AG09309 (cell line): ENCODE results near the gene IL1R2.
"Not testable (repeated sequence)": the region's sequence is repeated elsewhere in the genome, so short reads cannot be mapped to it uniquely, and the experiment has no call there.

Experiments
- DNase-seq: peaks from one replicate; pipeline ENCODE4 v3.0.0-alpha.2; 2010; ENCODE audit warnings: low read depth
- H3K4me3 ChIP-seq: 2 replicates; pipeline ENCODE4 v1.5.1; 2011; ENCODE audit warnings: mild to moderate bottlenecking, low read depth, low read length, moderate library complexity; ENCODE audit not compliant: control insufficient read depth
- CTCF ChIP-seq: IDR thresholded peaks from 2 replicates; pipeline ENCODE4 v1.5.1; 2011; ENCODE audit warnings: mild to moderate bottlenecking, low read depth, low read length, inconsistent platforms; ENCODE audit not compliant: insufficient read depth, control insufficient read depth; ENCODE audit errors: missing control alignments

IL1R2 gene

GRCh38 chr2:102000813-102001766 is 9.3 kb downstream of the IL1R2 start:
- no peak for DNase-seq
- no peak overlapping the region for H3K4me3 ChIP-seq
- TF ChIP-seq CTCF, result no peak

DNA sequence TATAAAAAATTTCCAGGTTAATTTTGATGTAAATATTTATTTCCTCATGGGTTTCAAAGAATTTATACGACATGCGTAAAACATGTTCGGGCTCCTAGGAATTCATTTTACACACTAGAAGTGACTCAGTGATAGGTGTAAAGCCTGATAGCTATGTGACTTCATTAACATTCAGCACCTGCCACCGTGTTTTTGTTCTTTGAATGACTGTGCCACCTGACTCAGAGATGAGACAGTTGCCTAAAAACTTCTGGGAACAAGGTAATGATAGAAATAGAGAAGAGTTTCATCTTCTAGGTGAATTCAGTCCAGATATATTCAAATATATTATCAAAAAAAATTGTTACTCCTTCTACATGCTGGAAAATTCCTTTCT is 10.0 kb downstream of the IL1R2 start:
- no peak for TF ChIP-seq CTCF
- DNase-seq, result no peak
- H3K4me3 ChIP-seq, result no peak overlapping the region

- DNase-seq, result no peak
- TF ChIP-seq CTCF, result no peak
- H3K4me3 ChIP-seq, result no peak overlapping the region
These were observed 10.5 kb downstream of the IL1R2 start for GRCh38 chr2:102002228-102002627.

DNA sequence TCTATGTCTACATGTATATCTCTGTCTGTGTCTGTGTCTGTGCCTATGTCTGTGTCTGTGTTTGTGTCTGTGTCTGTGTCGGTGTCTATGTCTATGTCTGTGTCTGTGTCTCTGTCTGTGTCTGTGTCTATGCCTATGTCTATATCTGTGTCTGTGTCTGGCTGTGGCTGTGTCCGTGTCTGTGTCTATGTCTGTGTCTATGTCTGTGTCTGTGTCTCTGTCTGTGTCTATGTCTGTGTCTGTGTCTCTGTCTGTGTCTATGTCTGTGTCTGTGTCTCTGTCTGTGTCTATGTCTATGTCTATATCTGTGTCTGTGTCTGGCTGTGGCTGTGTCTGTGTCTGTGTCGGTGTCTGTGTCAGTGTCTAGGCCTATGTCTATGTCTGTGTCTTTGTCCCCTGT is 11.1 kb downstream of the IL1R2 start:
- DNase-seq, H3K4me3 ChIP-seq: not testable (repeated sequence)

GRCh38 chr2:102003696-102004095 is 11.9 kb downstream of the IL1R2 start:
- no peak for DNase-seq
- no peak overlapping the region for H3K4me3 ChIP-seq
- no peak for TF ChIP-seq CTCF

GRCh38 chr2:102004581-102004980 is 12.8 kb downstream of the IL1R2 start:
- no peak overlapping the region for H3K4me3 ChIP-seq
- TF ChIP-seq CTCF, result no peak

DNA sequence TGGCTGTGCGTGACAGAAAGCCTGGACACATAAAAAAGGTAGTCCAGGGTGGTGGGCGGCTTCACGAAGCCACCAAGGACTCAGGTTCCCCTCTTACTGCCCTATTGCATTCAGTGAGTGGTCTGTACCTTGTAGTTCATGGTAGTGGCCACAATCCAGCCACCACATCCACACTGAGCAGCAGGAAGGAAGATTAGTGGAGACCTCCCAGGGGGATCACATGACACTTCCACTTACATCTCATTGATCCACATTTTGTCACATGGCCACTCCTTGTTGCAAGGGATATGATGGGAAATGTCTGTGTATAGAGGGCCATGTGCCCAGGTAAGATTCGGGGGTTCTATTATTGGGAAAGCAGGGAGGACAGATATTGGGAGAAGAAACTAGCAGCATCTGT is 13.7 kb downstream of the IL1R2 start:
- DNase-seq, result no peak

More at GRCh38 chr2:102004581-102004980, 12.8 kb downstream of the IL1R2 start:
- DNase-seq, result no peak

More for the DNA sequence above, 13.7 kb downstream of the IL1R2 start:
- TF ChIP-seq CTCF, result no peak
- no peak overlapping the region for H3K4me3 ChIP-seq
